K562 (cell line): Measurements from ENCODE around the gene ZBTB9. TPM values are rescaled to one million over a fixed set of nuclear protein-coding genes. Genes with fewer than 3 reads are reported as not detected.

Experiments used
- ATAC-seq: fragments of 200-7000 bp; cut with Tn5 transposase; 3 replicates; pipeline ENCODE4 v1.9.1; 2020; ENCODE audit warnings: moderate library complexity
- BruUV-seq: library from RNA; stranded (reverse); fragments of 400-500 nt; replicated peaks from 2 replicates; lab custom pipeline; 2021; lab: Mats Ljungman, UMichigan
- CTCF ChIA-PET: fragments of 300-600 bp; formaldehyde crosslinking; extraction: SDS; loops from one replicate; lab custom pipeline; 2021; ENCODE audit warnings: low intra/inter-chr PET ratio; lab: Yijun Ruan, JAX
- POLR2A ChIA-PET: fragments of 300-600, 350-650 bp; sonication (Branson Sonifier 250); formaldehyde crosslinking; extraction: SDS; loops from one replicate; lab custom pipeline; 2021; ENCODE audit warnings: antibody characterized with exemption, inconsistent platforms; lab: Yijun Ruan, JAX
- DNase-seq, 4 experiments: peaks; one replicate each; pipeline versions ENCODE4 v3.0.0 to v3.0.0-alpha.2; 2011 to 2018; ENCODE audit warnings: low spot score in 3 of 4, mixed read lengths in 3 of 4; ENCODE audit errors: extremely low read depth in 1 of 4
- FAIRE-seq: peaks from 2 replicates; lab custom pipeline; 2011; peaks lifted over from hg19 to GRCh38; lab: Jason Lieb, UNC
- H2AFZ ChIP-seq: 2 replicates; pipeline ENCODE4 v1.6.0; 2011; ENCODE audit warnings: low read depth, low read length, control low read depth, inconsistent platforms
- H3K27ac ChIP-seq: fragments of 200-600 bp; 3 replicates; pipeline ENCODE4 v1.8.0; 2011; ENCODE audit warnings: low read depth, mild to moderate bottlenecking, control low read depth, inconsistent platforms, low read length, moderate library complexity, mixed read lengths; ENCODE audit errors: extremely low read depth
- H3K27me3 ChIP-seq, 2 experiments: fragments of 300-600 bp in 1 of 2; 2 replicates in 1 of 2; 3 replicates in 1 of 2; pipeline versions ENCODE4 v1.6.0 to v1.8.0; 2011; ENCODE audit warnings: inconsistent platforms in 2 of 2, low read length in 2 of 2, mild to moderate bottlenecking in 1 of 2, mixed read lengths in 1 of 2, moderate library complexity in 1 of 2; ENCODE audit not compliant: control insufficient read depth in 2 of 2, insufficient read depth in 2 of 2
- H3K36me3 ChIP-seq: fragments of 300-600 bp; 3 replicates; pipeline ENCODE4 v1.8.0; 2011; ENCODE audit warnings: mild to moderate bottlenecking, low read length, inconsistent platforms; ENCODE audit not compliant: control insufficient read depth, insufficient read depth
- H3K4me1 ChIP-seq, 2 experiments: fragments of 200-600 bp in 1 of 2; replicated peaks in 1 of 2; 2 replicates in 1 of 2; 3 replicates in 1 of 2; pipeline versions ENCODE4 v1.5.1 to v1.8.0; 2011; ENCODE audit warnings: inconsistent platforms in 2 of 2, low read length in 2 of 2, mild to moderate bottlenecking in 1 of 2, mixed read lengths in 1 of 2, moderate library complexity in 1 of 2; ENCODE audit not compliant: control insufficient read depth in 2 of 2, insufficient read depth in 2 of 2
- H3K4me2 ChIP-seq: 2 replicates; pipeline ENCODE4 v1.6.1; 2011; ENCODE audit warnings: low read length, control low read depth, inconsistent platforms, mixed read lengths; ENCODE audit not compliant: insufficient read depth
- H3K4me3 ChIP-seq: fragments of 200-600 bp; sonication (generic), shearing (Covaris generic); 2 replicates; pipeline ENCODE4 v1.5.1; 2016; ENCODE audit warnings: control low read depth, inconsistent platforms
- H3K79me2 ChIP-seq: fragments of 200-600 bp; 3 replicates; pipeline ENCODE4 v1.8.0; 2011; ENCODE audit warnings: low read length, inconsistent platforms; ENCODE audit not compliant: control insufficient read depth, insufficient read depth
- H3K9ac ChIP-seq, 2 experiments: 2 replicates each; pipeline versions ENCODE4 v1.6.0 to v1.6.1; 2011; ENCODE audit warnings: low read depth in 2 of 2, low read length in 2 of 2, control low read depth in 1 of 2, inconsistent platforms in 1 of 2, mild to moderate bottlenecking in 1 of 2, mixed read lengths in 1 of 2; ENCODE audit not compliant: insufficient read depth in 1 of 2
- H3K9me1 ChIP-seq: one replicate; pipeline ENCODE4 v1.6.0; 2011; ENCODE audit warnings: inconsistent platforms, mild to moderate bottlenecking, low read length, moderate library complexity; ENCODE audit not compliant: control insufficient read depth, insufficient read depth
- H3K9me3 ChIP-seq: replicated peaks from 2 replicates; pipeline ENCODE4 v1.5.1; 2011; ENCODE audit warnings: low read depth, low read length, inconsistent platforms; ENCODE audit not compliant: control insufficient read depth, insufficient read depth
- H4K20me1 ChIP-seq: replicated peaks from 2 replicates; pipeline ENCODE4 v1.6.1; 2011; ENCODE audit warnings: low read length, inconsistent platforms, mixed read lengths; ENCODE audit not compliant: control insufficient read depth, insufficient read depth
- DNMT1 ChIP-seq: fragments of 450-650 bp; IDR thresholded peaks from 2 replicates; pipeline ENCODE4 v1.6.1; 2016; ENCODE audit warnings: antibody characterized with exemption, mild to moderate bottlenecking
- ETV1 ChIP-seq: fragments of 450-650 bp; conservative IDR thresholded peaks from 2 replicates; pipeline ENCODE4 v1.6.1; 2016; ENCODE audit warnings: missing genetic modification characterization, control low read depth, low read depth, missing compliant biosample characterization
- FOXA3 ChIP-seq, 2 experiments: fragments of 450-650 bp in 1 of 2; sonication (generic) in 1 of 2; formaldehyde crosslinking; IDR thresholded peaks in 1 of 2; conservative IDR thresholded peaks in 1 of 2; 2 replicates each; pipeline versions ENCODE4 v1.4.0 to v1.8.0; 2020 to 2022; ENCODE audit warnings: mild to moderate bottlenecking in 2 of 2, missing genetic modification reagents in 1 of 2
- JUND ChIP-seq, 2 experiments: IDR thresholded peaks; 2 replicates in 1 of 2; 3 replicates in 1 of 2; pipeline ENCODE4 v1.6.1; 2011; ENCODE audit warnings: borderline replicate concordance in 2 of 2, low read depth in 2 of 2, low read length in 2 of 2, improper control_type of control experiment in 1 of 2, missing biosample characterization in 1 of 2, missing genetic modification characterization in 1 of 2, missing genetic modification reagents in 1 of 2
- L3MBTL2 ChIP-seq: fragments of 450-650 bp; IDR thresholded peaks from 2 replicates; pipeline ENCODE4 v1.6.1; 2016; ENCODE audit warnings: mild to moderate bottlenecking, moderate library complexity
- MAFG ChIP-seq: fragments of 450-650 bp; conservative IDR thresholded peaks from 2 replicates; pipeline ENCODE4 v1.6.1; 2016; ENCODE audit warnings: missing genetic modification characterization, missing compliant biosample characterization
- NFRKB ChIP-seq: fragments of 450-650 bp; IDR thresholded peaks from 2 replicates; pipeline ENCODE4 v1.6.1; 2016; ENCODE audit warnings: low read depth
- PCBP2 ChIP-seq: fragments of 200-400 bp; formaldehyde crosslinking; IDR thresholded peaks from 2 replicates; pipeline ENCODE4 v1.6.1; 2018; ENCODE audit warnings: low read length, low read depth, mild to moderate bottlenecking, moderate library complexity; ENCODE audit not compliant: poor library complexity, severe bottlenecking
- SMAD1 ChIP-seq: fragments of 150-350 bp; IDR thresholded peaks from 2 replicates; pipeline ENCODE4 v1.6.1; 2014; ENCODE audit warnings: low read length, low read depth; ENCODE audit not compliant: partially characterized antibody
- SMAD4 ChIP-seq: fragments of 250-450 bp; sonication (Bioruptor Pico); conservative IDR thresholded peaks from 2 replicates; pipeline ENCODE4 v1.8.0; 2021; ENCODE audit warnings: inconsistent platforms, mild to moderate bottlenecking, moderate library complexity
- SP2 ChIP-seq: IDR thresholded peaks from 2 replicates; pipeline ENCODE4 v1.6.1; 2011; ENCODE audit warnings: mild to moderate bottlenecking, low read depth, low read length, moderate library complexity; ENCODE audit not compliant: poor library complexity, severe bottlenecking; ENCODE audit errors: extremely low read depth
- TAF9B ChIP-seq: fragments of 450-650 bp; IDR thresholded peaks from 2 replicates; pipeline ENCODE4 v1.6.1; 2018; ENCODE audit warnings: mild to moderate bottlenecking; ENCODE audit not compliant: partially characterized antibody
- TFAP4 ChIP-seq: sonication (generic); formaldehyde crosslinking; IDR thresholded peaks from 2 replicates; pipeline ENCODE4 v1.8.0; 2022; ENCODE audit warnings: missing genetic modification reagents, mild to moderate bottlenecking, moderate library complexity, borderline replicate concordance
- ZNF263 ChIP-seq: sonication (generic); formaldehyde crosslinking; IDR thresholded peaks from 2 replicates; pipeline ENCODE4 v1.8.0; 2022; ENCODE audit warnings: mild to moderate bottlenecking, missing genetic modification reagents, borderline replicate concordance
- ZNF274 ChIP-seq: IDR thresholded peaks from 2 replicates; pipeline ENCODE4 v1.6.1; 2011; ENCODE audit warnings: low read depth, mild to moderate bottlenecking, low read length, moderate library complexity, borderline replicate concordance
- ZNF696 ChIP-seq: fragments of 250-450 bp; sonication (Bioruptor Pico); conservative IDR thresholded peaks from 2 replicates; pipeline ENCODE4 v1.4.0; 2020; ENCODE audit warnings: mild to moderate bottlenecking, moderate library complexity
- ZNF764 ChIP-seq: fragments of 250-450 bp; sonication (Bioruptor Pico); IDR thresholded peaks from 2 replicates; pipeline ENCODE4 v1.4.0; 2020; ENCODE audit warnings: low read depth, mild to moderate bottlenecking, moderate library complexity
- WGBS: fragments of 100-300 bp; shearing (Covaris generic); methylation state at CpG from one replicate; pipeline ENCODE4 v1.1.6; 2016; ENCODE audit warnings: low coverage, mixed read lengths; ENCODE audit not compliant: insufficient coverage; ENCODE audit errors: missing lambda C conversion rate; 5-methylcytosine and 5-hydroxymethylcytosine counted together
- in situ Hi-C: fragments of 300-500 bp; cut with MboI; formaldehyde crosslinking; loops from 4 replicates; pipeline ENCODE4 v1.15.0; 2018; ENCODE audit warnings: inconsistent platforms, mixed read lengths
- intact Hi-C: fragments of 100-400 bp; cut with micrococcal nuclease; formaldehyde crosslinking; loops from 2 replicates; pipeline ENCODE4 v1.14.2; 2022
- polyA plus RNA-seq, 8 experiments: library from polyadenylated mRNA; depleted of rRNA in 4 of 8; stranded (reverse) in 5 of 8; unstranded in 3 of 8; fragments of >200 nt; fragmentation: Nextera tagmentation in 2 of 8; fragmentation: Illumina TruSeq in 1 of 8; extraction: Ambion mirVana in 2 of 8; extraction: Trizol in 1 of 8; gene quantifications; 2 replicates each; pipeline versions ENCODE4 v1.2.1 to v1.2.3, GENCODE V29; 2011 to 2014; ENCODE audit warnings: inconsistent platforms in 1 of 8, missing spikeins in 1 of 8
- total RNA-seq, 7 experiments: library from RNA; depleted of rRNA in 6 of 7; stranded (reverse); fragments of >200 nt in 6 of 7; fragmentation: Illumina TruSeq in 2 of 7; extraction: Trizol in 2 of 7; gene quantifications; 2 replicates each; pipeline versions ENCODE4 v1.2.1 to v1.2.3, GENCODE V29; 2011 to 2021; ENCODE audit warnings: low replicate concordance in 1 of 7

ZBTB9 gene
- total and polyA plus RNA-seq, 9 of the 15 experiments (the other 6 are each of a cell fraction or from before 2014, with no cell fraction given): 1.9 to 19.5 (median 10.4) TPM

GRCh38 chr6:33440649-33441309 is 13.6 kb upstream of the ZBTB9 start:
- intact Hi-C loops (no loop called here), in situ Hi-C loops (no loop called here)
- WGBS: 11% methylated on average over 19 of the region's 19 CpGs
- H3K4me2 ChIP-seq: peak overlapping the region; percentile 71
- peak overlapping the region; percentile 32 to 72; a peak in 3 of 4 replicates for H3K9ac ChIP-seq
- H3K4me1 ChIP-seq: peaks cover 19 to 32% of the 10 kb centered on the region in 2 experiments
- H3K4me3 ChIP-seq: no peak overlapping the region
- peaks cover 72% of the 10 kb centered on the region for H3K36me3 ChIP-seq
- ChIA-PET POLR2A (interaction anchor here (0.6 to 3.8 kb wide), 11 partner anchors 9 to 270 kb away, joined by 3 to 30 read pairs (median 4); partner anchors contain the start of genes PFDN6, RING1, RPS18 and VPS52), CTCF (no interaction called here)
- H3K27ac ChIP-seq: peak overlapping the region; percentile 53; the same call in 2 of the 3 replicates
- H3K79me2 ChIP-seq: no peaks in the 10 kb centered on the region
- no peaks in the 10 kb centered on the region; the same call in 1 of the 2 replicates for H4K20me1 ChIP-seq
- DNase-seq: peak; percentile 55 to 78 (median 62)
- peak; percentile 90 for FAIRE-seq
- no peaks in the 10 kb centered on the region for H3K27me3 ChIP-seq
- H3K9me1 ChIP-seq: peaks cover 3% of the 10 kb centered on the region
- no peaks in the 10 kb centered on the region for H3K9me3 ChIP-seq
- ATAC-seq: peak; percentile 88
- peak overlapping the region; percentile 70 for H2AFZ ChIP-seq
- BruUV-seq: no TSS peak
- TF ChIP-seq TAF9B (no peak), ZNF274 (no peak), ZNF263 (CRISPR knock-in tag) (no peak), JUND (IDR thresholded peaks at IDR 0.05; ENCODE audit: borderline replicate concordance, low read depth, low read length) (0 out of 2 replicates have a peak, but pooled peaks have one; percentile 16), JUND (tag; IDR thresholded peaks at IDR 0.05; ENCODE audit: borderline replicate concordance, low read depth, low read length) (no peak; the same call in 2 of the 3 replicates), DNMT1 (no peak), ZNF696 (CRISPR knock-in tag) (no peak), MAFG (tag) (no peak), SMAD1 (no peak), TFAP4 (CRISPR knock-in tag) (0 out of 2 replicates have a peak, but pooled peaks have one; percentile 24), SP2 (no peak), ETV1 (tag) (0 out of 2 replicates have a peak, but pooled peaks have one; percentile 32), NFRKB (0 out of 2 replicates have a peak, but pooled peaks have one; percentile 20), SMAD4 (peak; percentile 69; the same call in 1 of the 2 replicates), ZNF764 (CRISPR knock-in tag) (no peak), L3MBTL2 (peak; percentile 47), PCBP2 (no peak), FOXA3 (CRISPR knock-in tag; conservative IDR thresholded peaks at IDR 0.05 in 1 of 2, IDR thresholded peaks at IDR 0.05 in 1 of 2) (no peak)
